Keratinocyte (primary cell): ENCODE measurements around the gene ASF1B. TPM values are rescaled to one million over a fixed set of nuclear protein-coding genes. Genes with fewer than 3 reads are reported as not detected.

ENCODE experiments used
- DNase-seq: peaks from one replicate; pipeline ENCODE4 v3.0.0-alpha.2; 2011; ENCODE audit warnings: low read depth, missing footprints, low spot score
- FAIRE-seq: peaks from 2 replicates; lab custom pipeline; 2011; peaks lifted over from hg19 to GRCh38; lab: Jason Lieb, UNC
- H2AFZ ChIP-seq: 2 replicates; pipeline ENCODE4 v1.6.0; 2012; ENCODE audit warnings: low read length, control low read depth, inconsistent platforms; ENCODE audit not compliant: control insufficient read depth
- H3K27ac ChIP-seq: 2 replicates; pipeline ENCODE4 v1.5.1; 2011; ENCODE audit warnings: low read length; ENCODE audit not compliant: control insufficient read depth, insufficient read depth
- H3K27me3 ChIP-seq: 3 replicates; pipeline ENCODE4 v1.6.0; 2011; ENCODE audit warnings: low read length; ENCODE audit not compliant: control insufficient read depth, insufficient read depth; ENCODE audit errors: extremely low read depth
- H3K36me3 ChIP-seq, 2 experiments: 2 replicates in 1 of 2; 3 replicates in 1 of 2; pipeline ENCODE4 v1.5.1; 2011; ENCODE audit warnings: low read length in 2 of 2, mild to moderate bottlenecking in 1 of 2; ENCODE audit not compliant: control insufficient read depth in 2 of 2, insufficient read depth in 2 of 2; ENCODE audit errors: extremely low read depth in 1 of 2
- H3K4me1 ChIP-seq: 3 replicates; pipeline ENCODE4 v1.5.1; 2011; ENCODE audit warnings: low read length; ENCODE audit not compliant: control insufficient read depth, insufficient read depth; ENCODE audit errors: extremely low read depth
- H3K4me2 ChIP-seq: 3 replicates; pipeline ENCODE4 v1.6.0; 2011; ENCODE audit warnings: low read depth, low read length; ENCODE audit not compliant: control insufficient read depth, insufficient read depth; ENCODE audit errors: extremely low read depth
- H3K4me3 ChIP-seq, 3 experiments: fragments of 200-600 bp in 1 of 3; sonication (generic) in 1 of 3; 2 replicates in 2 of 3; 3 replicates in 1 of 3; pipeline ENCODE4 v1.5.1; 2011 to 2016; ENCODE audit warnings: low read length in 3 of 3, mild to moderate bottlenecking in 3 of 3, control low read depth in 2 of 3, inconsistent platforms in 1 of 3, low read depth in 1 of 3, mixed read lengths in 1 of 3, mixed run types in 1 of 3, moderate library complexity in 1 of 3; ENCODE audit not compliant: control insufficient read depth in 2 of 3, insufficient read depth in 2 of 3; ENCODE audit errors: extremely low read depth in 1 of 3
- H3K79me2 ChIP-seq: 2 replicates; pipeline ENCODE4 v1.6.0; 2012; ENCODE audit warnings: low read length; ENCODE audit not compliant: control insufficient read depth, insufficient read depth
- H3K9ac ChIP-seq: 3 replicates; pipeline ENCODE4 v1.6.0; 2011; ENCODE audit warnings: low read length; ENCODE audit not compliant: control insufficient read depth, insufficient read depth; ENCODE audit errors: extremely low read depth
- H3K9me1 ChIP-seq: 3 replicates; pipeline ENCODE4 v1.6.0; 2011; ENCODE audit warnings: low read length; ENCODE audit not compliant: control insufficient read depth, insufficient read depth; ENCODE audit errors: extremely low read depth
- H3K9me3 ChIP-seq: 2 replicates; pipeline ENCODE4 v1.5.1; 2012; ENCODE audit warnings: low read depth, low read length; ENCODE audit not compliant: control insufficient read depth
- H4K20me1 ChIP-seq: 3 replicates; pipeline ENCODE4 v1.6.0; 2011; ENCODE audit warnings: low read length; ENCODE audit not compliant: control insufficient read depth, insufficient read depth; ENCODE audit errors: extremely low read depth
- CTCF ChIP-seq, 3 experiments: IDR thresholded peaks in 1 of 3; conservative IDR thresholded peaks in 1 of 3; optimal IDR thresholded peaks in 1 of 3; 2 replicates in 2 of 3; 3 replicates in 1 of 3; pipeline versions ENCODE3 to v1.5.1; 2011; ENCODE audit warnings: low read length in 3 of 3, mild to moderate bottlenecking in 3 of 3, moderate library complexity in 2 of 3, control low read depth in 1 of 3, inconsistent platforms in 1 of 3; ENCODE audit not compliant: insufficient read depth in 2 of 3; ENCODE audit errors: extremely low read depth in 1 of 3
- EZH2 ChIP-seq: IDR thresholded peaks from one replicate; pipeline ENCODE4 v1.6.1; 2012; ENCODE audit warnings: inconsistent platforms, mild to moderate bottlenecking, low read length, moderate library complexity
- dilution Hi-C: fragments of 300-500 bp; cut with MboI; formaldehyde crosslinking; loops from one replicate; pipeline ENCODE4 v1.7.0; 2020; ENCODE audit warnings: low sequenced_read_pairs; ENCODE audit not compliant: extremely low pct_ligation_motif_present
- polyA plus RNA-seq, 5 experiments: library from polyadenylated mRNA; depleted of rRNA in 3 of 5; stranded (reverse) in 3 of 5; stranded (forward) in 1 of 5; unstranded in 1 of 5; fragments of >200 nt; gene quantifications; 1 replicate in 1 of 5; 2 replicates in 3 of 5; 3 replicates in 1 of 5; pipeline versions ENCODE4 v1.2.1 to v1.2.3, GENCODE V29; 2011 to 2012; ENCODE audit warnings: missing spikeins in 2 of 5, low read depth in 1 of 5, low replicate concordance in 1 of 5

ASF1B gene
- polyA plus RNA-seq, 1 donor (not counting 4 experiments of a cell fraction or from before 2014, with no cell fraction given): 7.8 TPM

- TF ChIP-seq CTCF (optimal IDR thresholded peaks at IDR 0.05 in 1 of 3, IDR thresholded peaks at IDR 0.05 in 1 of 3, conservative IDR thresholded peaks at IDR 0.05 in 1 of 3; ENCODE audit: extremely low read depth in 1 of 3, insufficient read depth in 2 of 3, low read length in 3 of 3) (no peak), EZH2 (no peak)
- no peaks in the 10 kb centered on the region for H4K20me1 ChIP-seq
- H2AFZ ChIP-seq: no peak overlapping the region
- H3K27me3 ChIP-seq: no peaks in the 10 kb centered on the region
- no peak for FAIRE-seq
- dilution Hi-C loops: no loop called here
- no peaks in the 10 kb centered on the region for H3K36me3 ChIP-seq
- no peak overlapping the region for H3K9ac ChIP-seq
- no peaks in the 10 kb centered on the region for H3K9me1 ChIP-seq
- H3K9me3 ChIP-seq: no peaks in the 10 kb centered on the region
- H3K4me3 ChIP-seq: no peak overlapping the region
- no peaks in the 10 kb centered on the region for H3K79me2 ChIP-seq
- no peaks in the 10 kb centered on the region for H3K4me1 ChIP-seq
- no peak overlapping the region for H3K27ac ChIP-seq
- H3K4me2 ChIP-seq: no peak overlapping the region
- DNase-seq: no peak
Measured at GRCh38 chr19:14161305-14161704, 24.9 kb upstream of the ASF1B start.

GRCh38 chr19:14160017-14160703 lies 23.8 kb upstream of the ASF1B start:
- H3K9me3 ChIP-seq: no peaks in the 10 kb centered on the region
- H2AFZ ChIP-seq: no peak overlapping the region
- DNase-seq (no peak), FAIRE-seq (no peak)
- peaks cover 0 to 2% of the 10 kb centered on the region in 2 experiments for H3K36me3 ChIP-seq
- no peak overlapping the region for H3K4me2 ChIP-seq
- H3K79me2 ChIP-seq: no peaks in the 10 kb centered on the region
- H3K27me3 ChIP-seq: no peaks in the 10 kb centered on the region
- H3K9me1 ChIP-seq: no peaks in the 10 kb centered on the region
- H3K27ac ChIP-seq: no peak overlapping the region
- no peak for TF ChIP-seq CTCF (optimal IDR thresholded peaks at IDR 0.05 in 1 of 3, IDR thresholded peaks at IDR 0.05 in 1 of 3, conservative IDR thresholded peaks at IDR 0.05 in 1 of 3; ENCODE audit: extremely low read depth in 1 of 3, insufficient read depth in 2 of 3, low read length in 3 of 3)
- dilution Hi-C loops: no loop called here
- H3K9ac ChIP-seq: no peak overlapping the region
- no peaks in the 10 kb centered on the region for H4K20me1 ChIP-seq
- H3K4me1 ChIP-seq: no peaks in the 10 kb centered on the region
- no peak overlapping the region for H3K4me3 ChIP-seq
